IMR-90 (cell line): ENCODE results near the gene VAV3.

Experiments used
- BHLHE40 ChIP-seq: fragments of 150-350 bp; IDR thresholded peaks from 2 replicates; pipeline ENCODE4 v1.6.1; 2016; ENCODE audit warnings: mild to moderate bottlenecking, low read depth, low read length
- CEBPB ChIP-seq: IDR thresholded peaks from 2 replicates; pipeline ENCODE4 v1.6.1; 2012; ENCODE audit warnings: low read depth, low read length, improper control_type of control experiment
- CTCF ChIP-seq: conservative IDR thresholded peaks from 2 replicates; pipeline ENCODE4 v1.5.1; 2012; ENCODE audit warnings: mild to moderate bottlenecking, low read depth, low read length, improper control_type of control experiment
- ELK1 ChIP-seq: fragments of 150-350 bp; IDR thresholded peaks from 2 replicates; pipeline ENCODE4 v1.6.1; 2016; ENCODE audit warnings: low read depth, mild to moderate bottlenecking, low read length, moderate library complexity, borderline replicate concordance
- MAFK ChIP-seq: IDR thresholded peaks from 2 replicates; pipeline ENCODE4 v1.6.1; 2012; ENCODE audit warnings: low read depth, low read length, improper control_type of control experiment
- MAZ ChIP-seq: IDR thresholded peaks from 2 replicates; pipeline ENCODE4 v1.6.1; 2012; ENCODE audit warnings: low read depth, mild to moderate bottlenecking, low read length, improper control_type of control experiment, moderate library complexity, borderline replicate concordance
- NFE2L2 ChIP-seq: fragments of 150-350 bp; IDR thresholded peaks from 2 replicates; pipeline ENCODE4 v1.6.1; 2016; ENCODE audit warnings: low read depth, mild to moderate bottlenecking, low read length
- POLR2A ChIP-seq: IDR thresholded peaks from 2 replicates; pipeline ENCODE4 v1.6.1; 2012; ENCODE audit warnings: mild to moderate bottlenecking, low read depth, low read length
- RAD21 ChIP-seq: IDR thresholded peaks from 2 replicates; pipeline ENCODE4 v1.6.1; 2012; ENCODE audit warnings: low read length, improper control_type of control experiment
- RCOR1 ChIP-seq: IDR thresholded peaks from 2 replicates; pipeline ENCODE4 v1.6.1; 2012; ENCODE audit warnings: mild to moderate bottlenecking, low read length, improper control_type of control experiment; ENCODE audit not compliant: insufficient replicate concordance
- RFX5 ChIP-seq: IDR thresholded peaks from 2 replicates; pipeline ENCODE4 v1.8.0; 2012; ENCODE audit warnings: low read depth, mild to moderate bottlenecking, low read length, moderate library complexity
- SMC3 ChIP-seq: fragments of 150-350 bp; IDR thresholded peaks from 2 replicates; pipeline ENCODE4 v1.6.1; 2016; ENCODE audit warnings: low read depth, mild to moderate bottlenecking, antibody characterized with exemption, low read length, moderate library complexity

- no peak for TF ChIP-seq RAD21
- TF ChIP-seq CTCF = no peak
- no peak for TF ChIP-seq POLR2A
- no peak for TF ChIP-seq ELK1
- TF ChIP-seq MAFK = no peak
- TF ChIP-seq BHLHE40 = no peak
- no peak for TF ChIP-seq RFX5
- TF ChIP-seq CEBPB = no peak
- TF ChIP-seq RCOR1 = no peak
- TF ChIP-seq SMC3 = no peak
- TF ChIP-seq NFE2L2 = no peak
- TF ChIP-seq MAZ = no peak
Observed at GRCh38 chr1:107536266-107536665, 428.7 kb downstream of the VAV3 start.
